Loucy (cell line): Measurements from ENCODE around the gene JPH2.

ENCODE experiments used
- H2AFZ ChIP-seq: fragments of 200-600 bp; sonication (generic); 2 replicates; pipeline ENCODE4 v1.6.0; 2016; ENCODE audit warnings: antibody characterized with exemption, mild to moderate bottlenecking, low read length, moderate library complexity
- H3F3A ChIP-seq: fragments of 200-600 bp; 2 replicates; pipeline ENCODE4 v1.6.0; 2016; ENCODE audit warnings: antibody characterized with exemption, low read depth, mild to moderate bottlenecking
- H3K27me3 ChIP-seq: fragments of 200-600 bp; sonication (generic); 2 replicates; pipeline ENCODE4 v1.6.1; 2014; ENCODE audit warnings: low read length, mild to moderate bottlenecking; ENCODE audit not compliant: insufficient read depth, poor library complexity, severe bottlenecking
- H3K36me3 ChIP-seq: fragments of 200-600 bp; sonication (generic); 2 replicates; pipeline ENCODE4 v1.6.1; 2016; ENCODE audit warnings: low read length; ENCODE audit not compliant: insufficient read depth
- H3K4me1 ChIP-seq: fragments of 200-600 bp; sonication (generic); 2 replicates; pipeline ENCODE4 v1.5.1; 2014; ENCODE audit warnings: low read length, mild to moderate bottlenecking; ENCODE audit not compliant: insufficient read depth, poor library complexity, severe bottlenecking
- H3K4me2 ChIP-seq: fragments of 200-600 bp; sonication (generic); 2 replicates; pipeline ENCODE4 v1.6.0; 2014; ENCODE audit warnings: antibody characterized with exemption, low read length, low read depth, mild to moderate bottlenecking; ENCODE audit not compliant: poor library complexity, severe bottlenecking
- H3K4me3 ChIP-seq: fragments of 200-600 bp; sonication (generic); 2 replicates; pipeline ENCODE4 v1.5.1; 2014; ENCODE audit warnings: low read length, mild to moderate bottlenecking, mixed read lengths; ENCODE audit not compliant: poor library complexity, severe bottlenecking
- H3K79me2 ChIP-seq: fragments of 200-600 bp; sonication (generic); 2 replicates; pipeline ENCODE4 v1.6.1; 2014; ENCODE audit warnings: low read length; ENCODE audit not compliant: insufficient read depth
- H3K9ac ChIP-seq: fragments of 200-600 bp; sonication (generic); 2 replicates; pipeline ENCODE4 v1.6.0; 2014; ENCODE audit warnings: mild to moderate bottlenecking, low read depth, low read length, moderate library complexity; ENCODE audit not compliant: poor library complexity, severe bottlenecking
- H3K9me2 ChIP-seq: fragments of 200-600 bp; sonication (generic); replicated peaks from 2 replicates; pipeline ENCODE4 v1.6.1; 2016; ENCODE audit warnings: low read depth, low read length, mixed read lengths
- H3K9me3 ChIP-seq: fragments of 200-600 bp; sonication (generic); 2 replicates; pipeline ENCODE4 v1.6.1; 2014; ENCODE audit warnings: mild to moderate bottlenecking, antibody characterized with exemption, low read length, low read depth; ENCODE audit not compliant: insufficient read depth
- H4K20me1 ChIP-seq: fragments of 200-600 bp; sonication (generic); 2 replicates; pipeline ENCODE4 v1.6.0; 2014; ENCODE audit warnings: antibody characterized with exemption, low read length, mild to moderate bottlenecking; ENCODE audit not compliant: insufficient read depth, poor library complexity, severe bottlenecking
- CTCF ChIP-seq: fragments of 200-600 bp; sonication (generic); conservative IDR thresholded peaks from 2 replicates; pipeline ENCODE4 v1.5.1; 2014; ENCODE audit warnings: mild to moderate bottlenecking, antibody characterized with exemption, low read length
- EZH2phosphoT487 ChIP-seq: fragments of 200-600 bp; IDR thresholded peaks from 2 replicates; pipeline ENCODE4 v1.6.1; 2018; ENCODE audit warnings: antibody characterized with exemption, mild to moderate bottlenecking, moderate library complexity, borderline replicate concordance

The JPH2 gene

GRCh38 chr20:44231193-44231592, 44.2 kb upstream of the JPH2 start:
- H4K20me1 ChIP-seq: no peaks in the 10 kb centered on the region
- no peaks in the 10 kb centered on the region for H3K9me2 ChIP-seq
- no peaks in the 10 kb centered on the region for H3K27me3 ChIP-seq
- no peaks in the 10 kb centered on the region for H3K79me2 ChIP-seq
- no peak overlapping the region for H3K4me2 ChIP-seq
- H3F3A ChIP-seq: no peaks in the 10 kb centered on the region
- TF ChIP-seq EZH2phosphoT487 (no peak), CTCF (no peak)
- H2AFZ ChIP-seq: 0 out of 2 replicates have a peak overlapping the region, but pooled peaks have one; percentile 20
- no peak overlapping the region for H3K4me3 ChIP-seq
- H3K9me3 ChIP-seq: no peaks in the 10 kb centered on the region
- no peak overlapping the region for H3K9ac ChIP-seq
- no peaks in the 10 kb centered on the region for H3K4me1 ChIP-seq
- no peaks in the 10 kb centered on the region for H3K36me3 ChIP-seq

- Histone ChIP-seq H3K27me3 (no peaks in the 10 kb centered on the region), H3K36me3 (no peaks in the 10 kb centered on the region), H3K4me1 (no peaks in the 10 kb centered on the region), H3K4me2 (no peak overlapping the region), H4K20me1 (no peaks in the 10 kb centered on the region), H3K4me3 (no peak overlapping the region), H3F3A (no peaks in the 10 kb centered on the region), H3K9me3 (no peaks in the 10 kb centered on the region), H2AFZ (no peak overlapping the region), H3K9ac (no peak overlapping the region), H3K79me2 (no peaks in the 10 kb centered on the region), H3K9me2 (no peaks in the 10 kb centered on the region)
- no peak for TF ChIP-seq CTCF
- TF ChIP-seq EZH2phosphoT487: no peak
These were observed 41.7 kb upstream of the JPH2 start for GRCh38 chr20:44228465-44229258.

- Histone ChIP-seq H3K9ac (no peak overlapping the region), H3K79me2 (no peaks in the 10 kb centered on the region), H3K4me1 (no peaks in the 10 kb centered on the region), H2AFZ (no peak overlapping the region), H3K4me3 (no peak overlapping the region), H3K27me3 (no peaks in the 10 kb centered on the region), H4K20me1 (no peaks in the 10 kb centered on the region), H3F3A (no peaks in the 10 kb centered on the region), H3K9me3 (no peaks in the 10 kb centered on the region), H3K36me3 (no peaks in the 10 kb centered on the region), H3K4me2 (no peak overlapping the region), H3K9me2 (no peaks in the 10 kb centered on the region)
- no peak for TF ChIP-seq EZH2phosphoT487
- TF ChIP-seq CTCF: no peak
These were observed 37.6 kb upstream of the JPH2 start for GRCh38 chr20:44224637-44225036.
